SK-N-SH treated with all-trans-retinoic acid at 6 μM for 48 hours (cell line): ENCODE results near the gene LGI2.

Experiments used
- ATAC-seq: fragments of 200-7000 bp; cut with Tn5 transposase; 3 replicates; pipeline ENCODE4 v1.9.1; 2020; ENCODE audit warnings: mild to moderate bottlenecking, moderate library complexity
- ARNTL ChIP-seq: fragments of 450-650 bp; formaldehyde crosslinking; IDR thresholded peaks from 2 replicates; pipeline ENCODE4 v1.5.0; 2020; ENCODE audit warnings: low read depth, mild to moderate bottlenecking, moderate library complexity, borderline replicate concordance
- BACH2 ChIP-seq: fragments of 250-450 bp; sonication (Bioruptor Pico); IDR thresholded peaks from 2 replicates; pipeline ENCODE4 v1.9.0; 2021; ENCODE audit warnings: mild to moderate bottlenecking, borderline replicate concordance
- CREB5 ChIP-seq: fragments of 250-450 bp; sonication (Bioruptor Pico); IDR thresholded peaks from 2 replicates; pipeline ENCODE4 v1.5.1; 2020; ENCODE audit warnings: low read depth, mild to moderate bottlenecking, moderate library complexity
- CSDC2 ChIP-seq: fragments of 250-450 bp; sonication (Bioruptor Pico); IDR thresholded peaks from 2 replicates; pipeline ENCODE4 v1.5.0; 2020; ENCODE audit warnings: mild to moderate bottlenecking, moderate library complexity
- CSRNP3 ChIP-seq: fragments of 250-450 bp; sonication (Bioruptor Pico); IDR thresholded peaks from 2 replicates; pipeline ENCODE4 v1.5.1; 2021; ENCODE audit warnings: mild to moderate bottlenecking, moderate library complexity
- GLIS3 ChIP-seq: fragments of 250-450 bp; sonication (Bioruptor Pico); IDR thresholded peaks from 2 replicates; pipeline ENCODE4 v1.5.0; 2020; ENCODE audit warnings: mild to moderate bottlenecking, moderate library complexity
- ISL1 ChIP-seq: fragments of 250-450 bp; sonication (Bioruptor Pico); IDR thresholded peaks from 2 replicates; pipeline ENCODE4 v2.1.2; 2022; ENCODE audit warnings: mild to moderate bottlenecking, moderate library complexity
- OSR1 ChIP-seq: fragments of 250-450 bp; sonication (Bioruptor Pico); IDR thresholded peaks from 2 replicates; pipeline ENCODE4 v1.8.0; 2022; ENCODE audit warnings: moderate library complexity, mild to moderate bottlenecking, inconsistent platforms
- PATZ1 ChIP-seq: fragments of 250-450 bp; sonication (Bioruptor Pico); IDR thresholded peaks from 2 replicates; pipeline ENCODE4 v1.8.0; 2020; ENCODE audit warnings: mild to moderate bottlenecking, moderate library complexity, borderline replicate concordance
- PPARA ChIP-seq: fragments of 250-450 bp; sonication (Bioruptor Pico); IDR thresholded peaks from 2 replicates; pipeline ENCODE4 v1.5.0; 2020; ENCODE audit warnings: mild to moderate bottlenecking, borderline replicate concordance
- RARB ChIP-seq: fragments of 250-450 bp; sonication (Bioruptor Pico); IDR thresholded peaks from 2 replicates; pipeline ENCODE4 v1.8.0; 2021; ENCODE audit warnings: mild to moderate bottlenecking, moderate library complexity
- SNAI2 ChIP-seq: fragments of 250-450 bp; sonication (Bioruptor Pico); IDR thresholded peaks from 2 replicates; pipeline ENCODE4 v1.5.0; 2020; ENCODE audit warnings: mild to moderate bottlenecking, moderate library complexity
- TCF4 ChIP-seq: fragments of 250-450 bp; sonication (Bioruptor Pico); IDR thresholded peaks from 2 replicates; pipeline ENCODE4 v1.8.0; 2021; ENCODE audit warnings: mild to moderate bottlenecking, moderate library complexity, borderline replicate concordance
- TOX ChIP-seq: fragments of 250-450 bp; sonication (Bioruptor Pico); IDR thresholded peaks from 2 replicates; pipeline ENCODE4 v1.8.0; 2021; ENCODE audit warnings: mild to moderate bottlenecking, moderate library complexity, borderline replicate concordance
- ZC3H10 ChIP-seq: fragments of 250-450 bp; sonication (Bioruptor Pico); IDR thresholded peaks from 2 replicates; pipeline ENCODE4 v1.5.1; 2021; ENCODE audit warnings: mild to moderate bottlenecking, moderate library complexity
- ZFP3 ChIP-seq: fragments of 250-450 bp; sonication (Bioruptor Pico); IDR thresholded peaks from 2 replicates; pipeline ENCODE4 v1.5.0; 2020; ENCODE audit warnings: mild to moderate bottlenecking, moderate library complexity
- ZNF565 ChIP-seq: fragments of 450-650 bp; formaldehyde crosslinking; conservative IDR thresholded peaks from 2 replicates; pipeline ENCODE4 v1.5.0; 2020; ENCODE audit warnings: low read depth, mild to moderate bottlenecking, moderate library complexity
- ZNF8 ChIP-seq: fragments of 450-650 bp; formaldehyde crosslinking; IDR thresholded peaks from 2 replicates; pipeline ENCODE4 v1.5.0; 2020; ENCODE audit warnings: mild to moderate bottlenecking, moderate library complexity
- TF ChIP-seq, protein P1 (sequence below): fragments of 250-450 bp; sonication (Bioruptor Pico); IDR thresholded peaks from 2 replicates; pipeline ENCODE4 v1.8.0; 2021; ENCODE audit warnings: low read depth, mild to moderate bottlenecking, moderate library complexity, borderline replicate concordance

Gene LGI2

GRCh38 chr4:25001509-25001908 lies 29.2 kb downstream of the LGI2 start (continued):
- TF ChIP-seq TCF4 (CRISPR knock-in tag) = no peak

DNA sequence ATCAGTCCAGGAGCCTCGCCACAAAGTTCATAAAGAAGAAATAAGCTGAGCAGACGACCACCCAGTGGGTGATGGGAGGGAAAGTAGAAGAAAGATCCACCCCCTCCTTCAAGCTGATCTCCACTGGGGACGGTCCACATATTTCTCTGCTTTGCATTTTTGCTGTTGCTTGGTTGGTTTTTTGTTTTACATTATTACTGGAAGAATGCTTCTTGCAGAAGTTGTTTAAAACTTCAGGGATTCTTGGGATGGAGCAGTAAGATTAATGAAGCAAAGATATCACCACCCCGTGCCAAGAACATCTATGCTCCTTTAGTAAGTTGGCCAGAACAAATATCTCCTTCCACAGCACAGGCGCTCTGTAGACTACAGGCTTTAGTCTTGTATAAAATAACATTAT lies 30.1 kb downstream of the LGI2 start:
- ATAC-seq = no peak
- TF ChIP-seq GLIS3 (no peak), SNAI2 (CRISPR knock-in tag) (no peak), ISL1 (CRISPR knock-in tag) (no peak), OSR1 (CRISPR knock-in tag) (no peak), RARB (no peak), TCF4 (CRISPR knock-in tag) (no peak), CSRNP3 (no peak), TOX (CRISPR knock-in tag) (no peak), ZFP3 (no peak)
- TF ChIP-seq, protein P1, sequence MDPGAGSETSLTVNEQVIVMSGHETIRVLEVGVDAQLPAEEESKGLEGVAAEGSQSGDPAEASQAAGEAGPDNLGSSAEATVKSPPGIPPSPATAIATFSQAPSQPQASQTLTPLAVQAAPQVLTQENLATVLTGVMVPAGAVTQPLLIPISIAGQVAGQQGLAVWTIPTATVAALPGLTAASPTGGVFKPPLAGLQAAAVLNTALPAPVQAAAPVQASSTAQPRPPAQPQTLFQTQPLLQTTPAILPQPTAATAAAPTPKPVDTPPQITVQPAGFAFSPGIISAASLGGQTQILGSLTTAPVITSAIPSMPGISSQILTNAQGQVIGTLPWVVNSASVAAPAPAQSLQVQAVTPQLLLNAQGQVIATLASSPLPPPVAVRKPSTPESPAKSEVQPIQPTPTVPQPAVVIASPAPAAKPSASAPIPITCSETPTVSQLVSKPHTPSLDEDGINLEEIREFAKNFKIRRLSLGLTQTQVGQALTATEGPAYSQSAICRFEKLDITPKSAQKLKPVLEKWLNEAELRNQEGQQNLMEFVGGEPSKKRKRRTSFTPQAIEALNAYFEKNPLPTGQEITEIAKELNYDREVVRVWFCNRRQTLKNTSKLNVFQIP (CRISPR knock-in tag) = no peak

- TF ChIP-seq ZNF8 (CRISPR knock-in tag) (no peak), CREB5 (CRISPR knock-in tag) (no peak), ZC3H10 (no peak), CSDC2 (no peak), SNAI2 (CRISPR knock-in tag) (no peak), ISL1 (CRISPR knock-in tag) (no peak), PATZ1 (CRISPR knock-in tag) (no peak), RARB (no peak), TCF4 (CRISPR knock-in tag) (no peak), ARNTL (no peak), BACH2 (CRISPR knock-in tag) (no peak), ZNF565 (CRISPR knock-in tag) (no peak), CSRNP3 (no peak), PPARA (CRISPR knock-in tag) (no peak)
- TF ChIP-seq, protein P1 (CRISPR knock-in tag) = no peak
- TF ChIP-seq, all 23 proteins: peak for 0
- ATAC-seq = no peak
Observed at GRCh38 chr4:24999392-25000089, 31.2 kb downstream of the LGI2 start.
